ENCODE results near the gene OSBPL10.

Gene OSBPL10

DNA sequence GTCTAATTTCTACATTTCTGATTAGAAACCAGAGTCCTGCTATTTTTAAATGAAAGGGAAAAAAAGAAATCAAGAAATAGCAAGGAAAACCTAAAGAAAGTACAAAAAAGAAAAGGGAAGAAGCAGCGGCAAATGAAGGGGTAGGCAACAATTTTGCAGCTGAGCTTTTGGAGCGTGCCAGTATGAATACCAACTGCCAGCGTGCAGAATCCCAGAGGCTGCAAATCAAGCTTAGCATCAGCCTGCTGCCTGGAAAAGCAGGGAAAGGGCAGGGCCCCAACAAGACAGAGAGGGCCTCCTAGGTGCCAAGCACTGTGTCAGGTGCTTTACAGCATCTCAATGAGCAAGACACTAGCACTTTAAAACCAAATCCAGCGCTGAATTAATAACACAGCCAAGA lies 271.5 kb downstream of the OSBPL10 start:
- H3K18ac ChIP-seq (ENCODE audit: low read depth in 1 of 2, low read length in 2 of 2), result no peak overlapping the region
- no peak overlapping the region for H3K9ac ChIP-seq (ENCODE audit: low read length)
- H2AK5ac ChIP-seq (ENCODE audit: low read length, severe bottlenecking), result no peak overlapping the region
- no peak overlapping the region for H3K4me2 ChIP-seq (ENCODE audit: low read length, poor library complexity, severe bottlenecking)
- WGBS, result 98% methylated on average over 4 of the region's 4 CpGs
- H3K27me3 ChIP-seq (ENCODE audit: control insufficient read depth in 1 of 2, insufficient read depth in 1 of 2, low read length in 2 of 2), result no peaks in the 10 kb centered on the region
- H3K14ac ChIP-seq (ENCODE audit: low read length in 2 of 2), result no peak overlapping the region
- H3K36me3 ChIP-seq (ENCODE audit: control insufficient read depth in 1 of 2, insufficient read depth in 2 of 2, low read depth in 1 of 2, low read length in 2 of 2), result peaks cover 0 to 8% of the 10 kb centered on the region in 2 experiments
- peaks cover 5% of the 10 kb centered on the region for H3K9me3 ChIP-seq (ENCODE audit: control insufficient read depth, low read length)
- H3K79me1 ChIP-seq (replicated peaks; ENCODE audit: low read length, poor library complexity, severe bottlenecking), result peaks cover 8% of the 10 kb centered on the region
- no peak overlapping the region for H2BK12ac ChIP-seq (ENCODE audit: low read length in 2 of 2)
- H3K4me1 ChIP-seq (ENCODE audit: control insufficient read depth, insufficient read depth, low read depth, low read length), result peaks cover 7% of the 10 kb centered on the region
- H2BK120ac ChIP-seq (ENCODE audit: low read depth, low read length), result no peak overlapping the region
- H3K23ac ChIP-seq (ENCODE audit: low read length in 2 of 2), result no peak overlapping the region
- no peak overlapping the region for H3K27ac ChIP-seq (ENCODE audit: low read length, poor library complexity, severe bottlenecking)
- no peak overlapping the region for H3K4me3 ChIP-seq (ENCODE audit: insufficient read depth in 1 of 2, low read depth in 1 of 2, low read length in 2 of 2)
- H2BK5ac ChIP-seq (ENCODE audit: low read depth, low read length, poor library complexity, severe bottlenecking), result no peak overlapping the region
- no peak overlapping the region for H4K8ac ChIP-seq (ENCODE audit: low read length)
- no peak for DNase-seq
- no peak overlapping the region for H2BK15ac ChIP-seq (ENCODE audit: low read depth, poor library complexity, severe bottlenecking)
- no peak overlapping the region for H2AFZ ChIP-seq (ENCODE audit: low read depth, low read length)
- no peak overlapping the region for H4K91ac ChIP-seq (ENCODE audit: low read length)
- H3K4ac ChIP-seq (ENCODE audit: low read depth in 1 of 2, low read length in 2 of 2), result no peak overlapping the region

GRCh38 chr3:31709005-31709404 lies 272.1 kb downstream of the OSBPL10 start:
- H2BK5ac ChIP-seq (ENCODE audit: low read depth, low read length, poor library complexity, severe bottlenecking), result no peak overlapping the region
- no peak overlapping the region for H2BK12ac ChIP-seq (ENCODE audit: low read length in 2 of 2)
- H4K8ac ChIP-seq (ENCODE audit: low read length), result no peak overlapping the region
- no peak overlapping the region for H2BK120ac ChIP-seq (ENCODE audit: low read depth, low read length)
- H3K9me3 ChIP-seq (ENCODE audit: control insufficient read depth, low read length), result peaks cover 5% of the 10 kb centered on the region
- no peak overlapping the region for H2AFZ ChIP-seq (ENCODE audit: low read depth, low read length)
- no peak overlapping the region for H3K4me2 ChIP-seq (ENCODE audit: low read length, poor library complexity, severe bottlenecking)
- no peaks in the 10 kb centered on the region for H3K27me3 ChIP-seq (ENCODE audit: control insufficient read depth in 1 of 2, insufficient read depth in 1 of 2, low read length in 2 of 2)
- no peak overlapping the region for H4K91ac ChIP-seq (ENCODE audit: low read length)
- H3K4me3 ChIP-seq (ENCODE audit: insufficient read depth in 1 of 2, low read depth in 1 of 2, low read length in 2 of 2), result no peak overlapping the region
- no peak overlapping the region for H3K14ac ChIP-seq (ENCODE audit: low read length in 2 of 2)
- WGBS, result 93% methylated on average over 9 of the region's 9 CpGs
- no peak overlapping the region for H3K23ac ChIP-seq (ENCODE audit: low read length in 2 of 2)
- no peak overlapping the region for H3K9ac ChIP-seq (ENCODE audit: low read length)
- peaks cover 10% of the 10 kb centered on the region for H3K4me1 ChIP-seq (ENCODE audit: control insufficient read depth, insufficient read depth, low read depth, low read length)
- H2AK5ac ChIP-seq (ENCODE audit: low read length, severe bottlenecking), result no peak overlapping the region
- no peak for DNase-seq
- H3K27ac ChIP-seq (ENCODE audit: low read length, poor library complexity, severe bottlenecking), result no peak overlapping the region
- H3K36me3 ChIP-seq (ENCODE audit: control insufficient read depth in 1 of 2, insufficient read depth in 2 of 2, low read depth in 1 of 2, low read length in 2 of 2), result peaks cover 0 to 8% of the 10 kb centered on the region in 2 experiments
- H3K79me1 ChIP-seq (replicated peaks; ENCODE audit: low read length, poor library complexity, severe bottlenecking), result peaks cover 5% of the 10 kb centered on the region
- no peak overlapping the region for H3K4ac ChIP-seq (ENCODE audit: low read depth in 1 of 2, low read length in 2 of 2)
- H3K18ac ChIP-seq (ENCODE audit: low read depth in 1 of 2, low read length in 2 of 2), result no peak overlapping the region
- no peak overlapping the region for H2BK15ac ChIP-seq (ENCODE audit: low read depth, poor library complexity, severe bottlenecking)

DNA sequence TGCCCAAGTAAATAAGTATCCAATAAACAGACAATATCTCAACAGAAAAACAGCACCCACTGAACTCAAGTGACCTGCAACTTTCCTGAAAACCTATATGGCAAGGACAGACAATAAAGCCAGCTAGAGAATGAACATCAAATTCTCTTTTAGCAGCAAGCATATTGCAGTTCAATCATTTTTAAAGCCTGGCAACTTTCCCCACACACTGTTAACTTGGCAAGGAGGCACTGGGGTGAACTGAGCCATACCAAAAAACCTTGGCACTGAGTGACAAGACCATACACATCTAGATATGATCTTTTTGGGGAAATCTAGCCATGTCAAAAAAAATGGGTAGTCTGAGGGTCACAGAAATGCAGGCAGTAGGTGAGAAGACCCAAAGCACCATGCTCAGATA lies 273.8 kb downstream of the OSBPL10 start:
- Histone ChIP-seq H2BK120ac (ENCODE audit: low read depth, low read length) (no peak overlapping the region), H2AFZ (ENCODE audit: low read depth, low read length) (no peak overlapping the region), H2BK12ac (ENCODE audit: low read length in 2 of 2) (no peak overlapping the region), H3K4me2 (ENCODE audit: low read length, poor library complexity, severe bottlenecking) (no peak overlapping the region), H3K18ac (ENCODE audit: low read depth in 1 of 2, low read length in 2 of 2) (no peak overlapping the region), H3K4ac (ENCODE audit: low read depth in 1 of 2, low read length in 2 of 2) (no peak overlapping the region), H2BK5ac (ENCODE audit: low read depth, low read length, poor library complexity, severe bottlenecking) (no peak overlapping the region), H4K91ac (ENCODE audit: low read length) (no peak overlapping the region), H2BK15ac (ENCODE audit: low read depth, poor library complexity, severe bottlenecking) (no peak overlapping the region), H3K36me3 (ENCODE audit: control insufficient read depth in 1 of 2, insufficient read depth in 2 of 2, low read depth in 1 of 2, low read length in 2 of 2) (peaks cover 0 to 8% of the 10 kb centered on the region in 2 experiments), H3K4me3 (ENCODE audit: insufficient read depth in 1 of 2, low read depth in 1 of 2, low read length in 2 of 2) (no peak overlapping the region), H3K9me3 (ENCODE audit: control insufficient read depth, low read length) (peaks cover 2% of the 10 kb centered on the region), H3K4me1 (ENCODE audit: control insufficient read depth, insufficient read depth, low read depth, low read length) (peaks cover 12% of the 10 kb centered on the region), H3K27ac (ENCODE audit: low read length, poor library complexity, severe bottlenecking) (no peak overlapping the region), H4K8ac (ENCODE audit: low read length) (no peak overlapping the region), H3K27me3 (ENCODE audit: control insufficient read depth in 1 of 2, insufficient read depth in 1 of 2, low read length in 2 of 2) (no peaks in the 10 kb centered on the region), H3K23ac (ENCODE audit: low read length in 2 of 2) (no peak overlapping the region), H3K14ac (ENCODE audit: low read length in 2 of 2) (no peak overlapping the region), H3K79me1 (replicated peaks; ENCODE audit: low read length, poor library complexity, severe bottlenecking) (peaks cover 7% of the 10 kb centered on the region), H2AK5ac (ENCODE audit: low read length, severe bottlenecking) (no peak overlapping the region), H3K9ac (ENCODE audit: low read length) (no peak overlapping the region)
- DNase-seq, result no peak

GRCh38 chr3:31705736-31706135 lies 275.3 kb downstream of the OSBPL10 start:
- H3K4ac ChIP-seq (ENCODE audit: low read depth in 1 of 2, low read length in 2 of 2), result no peak overlapping the region
- H2BK5ac ChIP-seq (ENCODE audit: low read depth, low read length, poor library complexity, severe bottlenecking), result no peak overlapping the region
- H3K79me1 ChIP-seq (replicated peaks; ENCODE audit: low read length, poor library complexity, severe bottlenecking), result peaks cover 7% of the 10 kb centered on the region
- no peak overlapping the region for H2BK12ac ChIP-seq (ENCODE audit: low read length in 2 of 2)
- H3K4me1 ChIP-seq (ENCODE audit: control insufficient read depth, insufficient read depth, low read depth, low read length), result peaks cover 12% of the 10 kb centered on the region
- no peak overlapping the region for H3K23ac ChIP-seq (ENCODE audit: low read length in 2 of 2)
- no peak for DNase-seq
- H3K14ac ChIP-seq (ENCODE audit: low read length in 2 of 2), result no peak overlapping the region
- no peak overlapping the region for H3K4me2 ChIP-seq (ENCODE audit: low read length, poor library complexity, severe bottlenecking)
- no peak overlapping the region for H2AFZ ChIP-seq (ENCODE audit: low read depth, low read length)
- 86% methylated on average over 3 of the region's 4 CpGs for WGBS
- H3K9ac ChIP-seq (ENCODE audit: low read length), result no peak overlapping the region
- H4K91ac ChIP-seq (ENCODE audit: low read length), result no peak overlapping the region
- no peak overlapping the region for H2AK5ac ChIP-seq (ENCODE audit: low read length, severe bottlenecking)
- no peak overlapping the region for H2BK15ac ChIP-seq (ENCODE audit: low read depth, poor library complexity, severe bottlenecking)
- no peaks in the 10 kb centered on the region for H3K9me3 ChIP-seq (ENCODE audit: control insufficient read depth, low read length)
- no peak overlapping the region for H4K8ac ChIP-seq (ENCODE audit: low read length)
- no peak overlapping the region for H2BK120ac ChIP-seq (ENCODE audit: low read depth, low read length)
- no peak overlapping the region for H3K4me3 ChIP-seq (ENCODE audit: insufficient read depth in 1 of 2, low read depth in 1 of 2, low read length in 2 of 2)
- H3K27me3 ChIP-seq (ENCODE audit: control insufficient read depth in 1 of 2, insufficient read depth in 1 of 2, low read length in 2 of 2), result no peaks in the 10 kb centered on the region
- no peak overlapping the region for H3K27ac ChIP-seq (ENCODE audit: low read length, poor library complexity, severe bottlenecking)
- peaks cover 0 to 17% of the 10 kb centered on the region in 2 experiments for H3K36me3 ChIP-seq (ENCODE audit: control insufficient read depth in 1 of 2, insufficient read depth in 2 of 2, low read depth in 1 of 2, low read length in 2 of 2)
- no peak overlapping the region for H3K18ac ChIP-seq (ENCODE audit: low read depth in 1 of 2, low read length in 2 of 2)
